HUES64 (cell line): ENCODE results near the gene PASK.

Experiments used
- H3K27ac ChIP-seq: 2 replicates; pipeline ENCODE4 v1.7.0; 2013; ENCODE audit warnings: low read depth, low read length, inconsistent platforms
- H3K27me3 ChIP-seq: 2 replicates; pipeline ENCODE4 v1.6.1; 2013; ENCODE audit warnings: mild to moderate bottlenecking, low read length; ENCODE audit not compliant: insufficient read depth
- H3K36me3 ChIP-seq: 2 replicates; pipeline ENCODE4 v1.6.1; 2013; ENCODE audit warnings: mild to moderate bottlenecking, low read length; ENCODE audit not compliant: insufficient read depth
- H3K4me1 ChIP-seq: 2 replicates; pipeline ENCODE4 v1.6.1; 2013; ENCODE audit warnings: mild to moderate bottlenecking, low read length, moderate library complexity; ENCODE audit not compliant: insufficient read depth
- H3K4me3 ChIP-seq: 2 replicates; pipeline ENCODE4 v1.5.1; 2013; ENCODE audit warnings: mild to moderate bottlenecking, low read length, moderate library complexity
- H3K9ac ChIP-seq: 2 replicates; pipeline ENCODE4 v1.6.1; 2013; ENCODE audit warnings: mild to moderate bottlenecking, low read depth, low read length
- H3K9me3 ChIP-seq: 2 replicates; pipeline ENCODE4 v1.6.1; 2013; ENCODE audit warnings: low read depth, low read length; ENCODE audit not compliant: insufficient read depth
- WGBS: fragments of 150-250, 120-280 bp; methylation state at CpG from one replicate; pipeline ENCODE4 v1.1.7; 2013; ENCODE audit warnings: missing lambda C conversion rate; 5-methylcytosine and 5-hydroxymethylcytosine counted together

The PASK gene

DNA sequence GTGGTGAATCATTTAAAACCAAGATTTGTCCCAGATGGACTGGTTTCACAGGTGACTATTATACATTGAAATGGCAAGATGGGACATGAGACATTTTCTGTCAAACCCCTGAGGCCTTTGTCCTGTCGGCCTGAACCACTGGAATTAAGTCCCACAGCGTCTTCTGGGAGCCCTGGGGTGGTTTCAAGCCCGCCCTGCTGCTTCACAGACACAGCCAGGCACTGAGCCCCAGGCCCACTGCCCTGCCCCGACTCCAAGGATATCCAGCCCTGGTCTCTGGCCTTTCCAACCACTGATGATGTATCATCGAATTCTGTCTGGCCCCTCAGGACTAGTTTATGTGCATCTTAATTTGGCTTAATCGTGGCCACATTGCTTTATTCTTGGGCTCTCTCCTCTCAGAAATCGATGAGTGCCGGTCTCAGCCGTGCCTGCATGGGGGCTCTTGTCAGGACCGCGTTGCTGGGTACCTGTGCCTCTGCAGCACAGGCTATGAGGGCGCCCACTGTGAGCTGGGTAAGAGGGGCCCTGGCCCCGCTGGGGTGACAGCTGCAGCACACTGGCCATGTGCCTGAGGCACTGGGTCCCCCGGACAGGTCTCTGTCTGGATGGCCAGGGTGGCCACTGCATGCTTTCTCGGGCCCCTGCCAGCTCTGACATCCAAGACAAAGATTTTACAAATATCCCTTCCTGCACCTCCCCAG lies 86.7 kb downstream of the PASK start:
- WGBS, result 87% methylated on average over 15 of the region's 15 CpGs
- H3K27ac ChIP-seq, result no peak overlapping the region
- no peaks in the 10 kb centered on the region for H3K36me3 ChIP-seq
- H3K4me3 ChIP-seq, result no peak overlapping the region
- H3K27me3 ChIP-seq, result no peaks in the 10 kb centered on the region
- no peaks in the 10 kb centered on the region for H3K4me1 ChIP-seq
- H3K9ac ChIP-seq, result no peak overlapping the region
- no peaks in the 10 kb centered on the region for H3K9me3 ChIP-seq

DNA sequence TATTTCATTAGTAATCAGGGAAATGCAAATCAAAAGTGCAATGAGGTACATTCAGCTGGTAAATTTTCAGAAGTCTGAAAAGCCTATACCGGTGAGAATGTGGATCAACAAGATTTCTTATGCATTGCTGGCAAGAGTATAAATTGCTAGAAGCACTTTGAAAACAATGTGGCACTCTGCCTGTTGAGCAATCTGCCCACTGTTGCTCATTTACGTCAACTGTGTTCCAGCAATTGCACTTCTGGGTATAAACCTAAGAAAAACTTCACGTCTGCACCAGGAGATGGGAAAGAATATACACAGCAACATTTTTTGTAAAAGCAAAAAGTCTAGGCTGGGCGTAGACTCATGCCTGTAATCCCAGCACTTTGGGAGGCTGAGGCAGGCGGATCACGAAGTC lies 88.0 kb downstream of the PASK start:
- Histone ChIP-seq H3K9me3 (no peaks in the 10 kb centered on the region), H3K36me3 (no peaks in the 10 kb centered on the region), H3K27ac (no peak overlapping the region), H3K27me3 (no peaks in the 10 kb centered on the region), H3K9ac (no peak overlapping the region), H3K4me3 (no peak overlapping the region), H3K4me1 (no peaks in the 10 kb centered on the region)
- 90% methylated on average over 6 of the region's 6 CpGs for WGBS
